ENCODE data around the gene SCMH1.

SCMH1 gene

GRCh38 chr1:41218152-41218551 is 24.0 kb downstream of the SCMH1 start:
- Histone ChIP-seq H3K23ac (ENCODE audit: low read length in 2 of 2) (no peak overlapping the region), H2AK5ac (ENCODE audit: low read length, severe bottlenecking) (no peak overlapping the region)
- WGBS, result no CpG with 5 or more reads among the region's 1 CpG

GRCh38 chr1:41217441-41217840 is 24.7 kb downstream of the SCMH1 start:
- Histone ChIP-seq H3K14ac (ENCODE audit: low read length in 2 of 2) (no peak overlapping the region), H3K4me2 (ENCODE audit: low read length, poor library complexity, severe bottlenecking) (no peak overlapping the region), H2AK5ac (ENCODE audit: low read length, severe bottlenecking) (no peak overlapping the region), H3K23ac (ENCODE audit: low read length in 2 of 2) (no peak overlapping the region), H2BK5ac (ENCODE audit: low read depth, low read length, poor library complexity, severe bottlenecking) (no peak overlapping the region), H2BK15ac (ENCODE audit: low read depth, poor library complexity, severe bottlenecking) (no peak overlapping the region), H3K4ac (ENCODE audit: low read depth in 1 of 2, low read length in 2 of 2) (no peak overlapping the region), H3K27me3 (ENCODE audit: control insufficient read depth in 1 of 2, insufficient read depth in 1 of 2, low read length in 2 of 2) (no peaks in the 10 kb centered on the region), H3K9me3 (ENCODE audit: control insufficient read depth, low read length) (peaks cover 3% of the 10 kb centered on the region), H3K18ac (ENCODE audit: low read depth in 1 of 2, low read length in 2 of 2) (no peak overlapping the region), H2BK12ac (ENCODE audit: low read length in 2 of 2) (no peak overlapping the region), H4K8ac (ENCODE audit: low read length) (no peak overlapping the region), H4K91ac (ENCODE audit: low read length) (no peak overlapping the region), H3K4me3 (ENCODE audit: insufficient read depth in 1 of 2, low read depth in 1 of 2, low read length in 2 of 2) (no peak overlapping the region), H3K9ac (ENCODE audit: low read length) (no peak overlapping the region), H3K36me3 (ENCODE audit: control insufficient read depth in 1 of 2, insufficient read depth in 2 of 2, low read depth in 1 of 2, low read length in 2 of 2) (peaks cover 0 to 5% of the 10 kb centered on the region in 2 experiments), H3K4me1 (ENCODE audit: control insufficient read depth, insufficient read depth, low read depth, low read length) (no peaks in the 10 kb centered on the region), H3K79me1 (replicated peaks; ENCODE audit: low read length, poor library complexity, severe bottlenecking) (peaks cover 24% of the 10 kb centered on the region), H2AFZ (ENCODE audit: low read depth, low read length) (no peak overlapping the region), H3K27ac (ENCODE audit: low read length, poor library complexity, severe bottlenecking) (no peak overlapping the region), H2BK120ac (ENCODE audit: low read depth, low read length) (no peak overlapping the region)
- WGBS, result 94% methylated on average over 1 of the region's 1 CpG
- DNase-seq, result no peak

More at GRCh38 chr1:41218152-41218551, 24.0 kb downstream of the SCMH1 start:
- Histone ChIP-seq H3K14ac (ENCODE audit: low read length in 2 of 2) (no peak overlapping the region), H2AFZ (ENCODE audit: low read depth, low read length) (no peak overlapping the region), H2BK15ac (ENCODE audit: low read depth, poor library complexity, severe bottlenecking) (no peak overlapping the region), H3K4me1 (ENCODE audit: control insufficient read depth, insufficient read depth, low read depth, low read length) (no peaks in the 10 kb centered on the region), H2BK5ac (ENCODE audit: low read depth, low read length, poor library complexity, severe bottlenecking) (no peak overlapping the region), H3K18ac (ENCODE audit: low read depth in 1 of 2, low read length in 2 of 2) (no peak overlapping the region), H3K27me3 (ENCODE audit: control insufficient read depth in 1 of 2, insufficient read depth in 1 of 2, low read length in 2 of 2) (no peaks in the 10 kb centered on the region), H2BK12ac (ENCODE audit: low read length in 2 of 2) (no peak overlapping the region), H3K36me3 (ENCODE audit: control insufficient read depth in 1 of 2, insufficient read depth in 2 of 2, low read depth in 1 of 2, low read length in 2 of 2) (peaks cover 0 to 5% of the 10 kb centered on the region in 2 experiments), H3K9me3 (ENCODE audit: control insufficient read depth, low read length) (peaks cover 3% of the 10 kb centered on the region), H3K4ac (ENCODE audit: low read depth in 1 of 2, low read length in 2 of 2) (no peak overlapping the region), H2BK120ac (ENCODE audit: low read depth, low read length) (no peak overlapping the region), H3K9ac (ENCODE audit: low read length) (no peak overlapping the region), H3K4me2 (ENCODE audit: low read length, poor library complexity, severe bottlenecking) (no peak overlapping the region), H3K79me1 (replicated peaks; ENCODE audit: low read length, poor library complexity, severe bottlenecking) (peaks cover 25% of the 10 kb centered on the region), H3K4me3 (ENCODE audit: insufficient read depth in 1 of 2, low read depth in 1 of 2, low read length in 2 of 2) (no peak overlapping the region), H4K8ac (ENCODE audit: low read length) (no peak overlapping the region), H4K91ac (ENCODE audit: low read length) (no peak overlapping the region), H3K27ac (ENCODE audit: low read length, poor library complexity, severe bottlenecking) (no peak overlapping the region)
- DNase-seq, result no peak

DNA sequence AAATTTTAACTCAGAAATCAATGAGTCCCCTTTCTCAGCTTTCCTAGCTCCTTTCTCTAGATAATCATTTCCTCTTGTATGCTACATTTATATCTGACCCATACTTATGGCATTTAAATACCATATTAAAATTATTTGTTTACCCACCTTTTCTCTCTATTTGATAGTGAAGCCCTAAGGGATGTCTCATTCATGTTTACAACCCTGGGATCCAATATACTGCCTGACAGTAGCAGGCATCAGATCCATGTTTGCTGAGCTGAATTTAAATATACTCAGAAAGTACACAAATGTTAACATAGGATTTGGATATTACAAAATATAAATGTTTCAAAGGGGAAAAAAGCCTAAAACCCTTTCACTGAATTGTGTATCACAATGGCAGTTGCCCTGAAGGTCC is 26.5 kb downstream of the SCMH1 start:
- H3K27ac ChIP-seq (ENCODE audit: low read length, poor library complexity, severe bottlenecking), result no peak overlapping the region
- H2BK12ac ChIP-seq (ENCODE audit: low read length in 2 of 2), result no peak overlapping the region
- H3K9ac ChIP-seq (ENCODE audit: low read length), result no peak overlapping the region
- H2AFZ ChIP-seq (ENCODE audit: low read depth, low read length), result no peak overlapping the region
- no peak overlapping the region for H2BK5ac ChIP-seq (ENCODE audit: low read depth, low read length, poor library complexity, severe bottlenecking)
- peaks cover 19% of the 10 kb centered on the region for H3K79me1 ChIP-seq (replicated peaks; ENCODE audit: low read length, poor library complexity, severe bottlenecking)
- H3K23ac ChIP-seq (ENCODE audit: low read length in 2 of 2), result no peak overlapping the region
- no peak for DNase-seq
- H4K8ac ChIP-seq (ENCODE audit: low read length), result no peak overlapping the region
- no peak overlapping the region for H3K18ac ChIP-seq (ENCODE audit: low read depth in 1 of 2, low read length in 2 of 2)
- no peak overlapping the region for H3K4ac ChIP-seq (ENCODE audit: low read depth in 1 of 2, low read length in 2 of 2)
- H3K14ac ChIP-seq (ENCODE audit: low read length in 2 of 2), result no peak overlapping the region
- peaks cover 0 to 5% of the 10 kb centered on the region in 2 experiments for H3K36me3 ChIP-seq (ENCODE audit: control insufficient read depth in 1 of 2, insufficient read depth in 2 of 2, low read depth in 1 of 2, low read length in 2 of 2)
- H3K4me3 ChIP-seq (ENCODE audit: insufficient read depth in 1 of 2, low read depth in 1 of 2, low read length in 2 of 2), result no peak overlapping the region
- H3K27me3 ChIP-seq (ENCODE audit: control insufficient read depth in 1 of 2, insufficient read depth in 1 of 2, low read length in 2 of 2), result no peaks in the 10 kb centered on the region
- peaks cover 3% of the 10 kb centered on the region for H3K9me3 ChIP-seq (ENCODE audit: control insufficient read depth, low read length)
- H3K4me1 ChIP-seq (ENCODE audit: control insufficient read depth, insufficient read depth, low read depth, low read length), result no peaks in the 10 kb centered on the region
- H2BK120ac ChIP-seq (ENCODE audit: low read depth, low read length), result no peak overlapping the region
- no peak overlapping the region for H4K91ac ChIP-seq (ENCODE audit: low read length)
- no peak overlapping the region for H2BK15ac ChIP-seq (ENCODE audit: low read depth, poor library complexity, severe bottlenecking)
- no peak overlapping the region for H2AK5ac ChIP-seq (ENCODE audit: low read length, severe bottlenecking)
- H3K4me2 ChIP-seq (ENCODE audit: low read length, poor library complexity, severe bottlenecking), result no peak overlapping the region

DNA sequence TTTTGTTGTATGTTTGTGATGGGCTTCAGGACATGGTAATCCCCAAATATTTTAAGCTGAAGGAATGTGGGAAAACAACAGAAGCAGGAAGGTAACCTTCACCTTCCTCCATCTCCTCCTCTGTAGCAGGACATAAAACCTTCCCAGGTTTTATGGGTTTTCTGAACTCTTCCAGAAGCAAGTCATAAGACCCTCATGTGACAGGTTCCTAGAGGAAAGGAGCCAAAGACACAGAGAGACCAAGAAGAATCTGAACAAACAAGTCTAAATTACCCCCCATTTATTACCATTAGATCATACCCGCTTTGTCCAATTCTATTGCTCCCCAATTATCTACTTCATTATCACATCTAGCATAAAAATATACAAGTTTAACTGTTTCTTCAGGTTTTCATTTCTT is 28.8 kb downstream of the SCMH1 start:
- Histone ChIP-seq H2AFZ (ENCODE audit: low read depth, low read length) (no peak overlapping the region), H3K27me3 (ENCODE audit: control insufficient read depth in 1 of 2, insufficient read depth in 1 of 2, low read length in 2 of 2) (no peaks in the 10 kb centered on the region), H3K23ac (ENCODE audit: low read length in 2 of 2) (no peak overlapping the region), H2BK120ac (ENCODE audit: low read depth, low read length) (no peak overlapping the region), H3K4me1 (ENCODE audit: control insufficient read depth, insufficient read depth, low read depth, low read length) (no peaks in the 10 kb centered on the region), H3K27ac (ENCODE audit: low read length, poor library complexity, severe bottlenecking) (no peak overlapping the region), H3K4ac (ENCODE audit: low read depth in 1 of 2, low read length in 2 of 2) (no peak overlapping the region), H2AK5ac (ENCODE audit: low read length, severe bottlenecking) (no peak overlapping the region), H3K4me2 (ENCODE audit: low read length, poor library complexity, severe bottlenecking) (no peak overlapping the region), H3K9me3 (ENCODE audit: control insufficient read depth, low read length) (no peaks in the 10 kb centered on the region), H3K4me3 (ENCODE audit: insufficient read depth in 1 of 2, low read depth in 1 of 2, low read length in 2 of 2) (no peak overlapping the region), H2BK15ac (ENCODE audit: low read depth, poor library complexity, severe bottlenecking) (no peak overlapping the region), H3K14ac (ENCODE audit: low read length in 2 of 2) (no peak overlapping the region), H4K91ac (ENCODE audit: low read length) (no peak overlapping the region), H3K18ac (ENCODE audit: low read depth in 1 of 2, low read length in 2 of 2) (no peak overlapping the region), H4K8ac (ENCODE audit: low read length) (no peak overlapping the region), H3K36me3 (ENCODE audit: control insufficient read depth in 1 of 2, insufficient read depth in 2 of 2, low read depth in 1 of 2, low read length in 2 of 2) (no peaks in the 10 kb centered on the region), H2BK12ac (ENCODE audit: low read length in 2 of 2) (no peak overlapping the region), H2BK5ac (ENCODE audit: low read depth, low read length, poor library complexity, severe bottlenecking) (no peak overlapping the region), H3K9ac (ENCODE audit: low read length) (no peak overlapping the region), H3K79me1 (replicated peaks; ENCODE audit: low read length, poor library complexity, severe bottlenecking) (peaks cover 10% of the 10 kb centered on the region)
- no peak for DNase-seq
- 87% methylated on average over 1 of the region's 1 CpG for WGBS
